Measurements from ENCODE around the gene WASF2.
"Not testable (repeated sequence)": the region's sequence is repeated elsewhere in the genome, so short reads cannot be mapped to it uniquely, and the experiment has no call there.

WASF2 gene

GRCh38 chr1:27436204-27437159, 53.5 kb downstream of the WASF2 start:
- H3K4me3 ChIP-seq (ENCODE audit: low read length) = peak overlapping the region; percentile 3; the same call in 1 of the 2 replicates
- TF ChIP-seq ZNF274 (IDR thresholded peaks at IDR 0.05; ENCODE audit: low read depth, low read length) = no peak

- TF ChIP-seq ZNF274 (IDR thresholded peaks at IDR 0.05; ENCODE audit: low read depth, low read length) = no peak
- H3K4me3 ChIP-seq (ENCODE audit: low read length) = peak overlapping the region; percentile 3; the same call in 1 of the 2 replicates
These were observed 54.3 kb downstream of the WASF2 start for GRCh38 chr1:27435566-27436203.

- no peak overlapping the region for H3K4me3 ChIP-seq (ENCODE audit: low read length)
- TF ChIP-seq ZNF274 (IDR thresholded peaks at IDR 0.05; ENCODE audit: low read depth, low read length) = no peak
These were observed 56.3 kb downstream of the WASF2 start for GRCh38 chr1:27433706-27434105.

GRCh38 chr1:27432725-27433124, 57.2 kb downstream of the WASF2 start:
- not testable (repeated sequence) for H3K4me3 ChIP-seq (ENCODE audit: low read length)

GRCh38 chr1:27431601-27431940, 58.4 kb downstream of the WASF2 start:
- TF ChIP-seq ZNF274 (IDR thresholded peaks at IDR 0.05; ENCODE audit: low read depth, low read length) = no peak
- peak overlapping the region; percentile 14; the same call in 1 of the 2 replicates for H3K4me3 ChIP-seq (ENCODE audit: low read length)

GRCh38 chr1:27430903-27431600, 58.9 kb downstream of the WASF2 start:
- TF ChIP-seq ZNF274 (IDR thresholded peaks at IDR 0.05; ENCODE audit: low read depth, low read length) = no peak
- peak overlapping the region; percentile 14; the same call in 1 of the 2 replicates for H3K4me3 ChIP-seq (ENCODE audit: low read length)

- TF ChIP-seq ZNF274 (IDR thresholded peaks at IDR 0.05; ENCODE audit: low read depth, low read length) = no peak
- H3K4me3 ChIP-seq (ENCODE audit: low read length) = peak overlapping the region; percentile 57; the same call in 1 of the 2 replicates
These were observed 60.9 kb downstream of the WASF2 start for GRCh38 chr1:27429029-27429425.

- no peak for TF ChIP-seq ZNF274 (IDR thresholded peaks at IDR 0.05; ENCODE audit: low read depth, low read length)
- H3K4me3 ChIP-seq (ENCODE audit: low read length) = peak overlapping the region; percentile 57; the same call in 1 of the 2 replicates
These were observed 61.5 kb downstream of the WASF2 start for GRCh38 chr1:27428316-27429028.

- H3K4me3 ChIP-seq (ENCODE audit: low read length) = no peak overlapping the region; the same call in 1 of the 2 replicates
- TF ChIP-seq ZNF274 (IDR thresholded peaks at IDR 0.05; ENCODE audit: low read depth, low read length) = no peak
These were observed 62.1 kb downstream of the WASF2 start for GRCh38 chr1:27427816-27428315.

- TF ChIP-seq ZNF274 (IDR thresholded peaks at IDR 0.05; ENCODE audit: low read depth, low read length) = no peak
- H3K4me3 ChIP-seq (ENCODE audit: low read length) = no peak overlapping the region; the same call in 1 of the 2 replicates
These were observed 62.6 kb downstream of the WASF2 start for GRCh38 chr1:27427329-27427728.

GRCh38 chr1:27423709-27424108, 66.3 kb downstream of the WASF2 start:
- TF ChIP-seq ZNF274 (IDR thresholded peaks at IDR 0.05; ENCODE audit: low read depth, low read length) = no peak
- no peak overlapping the region for H3K4me3 ChIP-seq (ENCODE audit: low read length)

- no peak overlapping the region; the same call in 1 of the 2 replicates for H3K4me3 ChIP-seq (ENCODE audit: low read length)
- TF ChIP-seq ZNF274 (IDR thresholded peaks at IDR 0.05; ENCODE audit: low read depth, low read length) = no peak
These were observed 71.4 kb downstream of the WASF2 start for GRCh38 chr1:27418326-27419185.

- H3K4me3 ChIP-seq (ENCODE audit: low read length) = no peak overlapping the region
- TF ChIP-seq ZNF274 (IDR thresholded peaks at IDR 0.05; ENCODE audit: low read depth, low read length) = no peak
These were observed 72.3 kb downstream of the WASF2 start for GRCh38 chr1:27417713-27418112.
